Fibroblast of villous mesenchyme (primary cell): ENCODE data around the gene OSBP2. TPM values are rescaled to one million over a fixed set of nuclear protein-coding genes. Genes with fewer than 3 reads are reported as not detected.

ENCODE experiments used
- DNase-seq: peaks from one replicate; pipeline ENCODE4 v3.0.0-alpha.2; 2010; ENCODE audit warnings: low read depth
- H3K4me3 ChIP-seq: 2 replicates; pipeline ENCODE4 v1.5.1; 2011; ENCODE audit warnings: low read depth, mild to moderate bottlenecking, low read length
- CTCF ChIP-seq: IDR thresholded peaks from 2 replicates; pipeline ENCODE4 v1.5.1; 2012; ENCODE audit warnings: low read depth, mild to moderate bottlenecking, low read length; ENCODE audit not compliant: insufficient read depth
- total RNA-seq: library from RNA; depleted of rRNA; stranded (reverse); fragments of >200 nt; gene quantifications from 2 replicates; pipeline ENCODE4 v1.2.3, GENCODE V29; 2012

Gene OSBP2
- total RNA-seq, 1 donor = 0.43 TPM

GRCh38 chr22:30665786-30666185, 28.9 kb upstream of the OSBP2 start:
- no peak for TF ChIP-seq CTCF
- no peak for DNase-seq
- H3K4me3 ChIP-seq = no peak overlapping the region

GRCh38 chr22:30667107-30667493, 27.6 kb upstream of the OSBP2 start:
- no peak for DNase-seq
- H3K4me3 ChIP-seq = peak overlapping the region; percentile 90
- no peak for TF ChIP-seq CTCF

- TF ChIP-seq CTCF = peak; percentile 37
- peak within 1 kb of the TSS; percentile 90 for H3K4me3 ChIP-seq
- DNase-seq = peak; percentile 91
Observed at GRCh38 chr22:30667494-30668385, 26.9 kb upstream of the OSBP2 start, which contains the start of gene DUSP18. DUSP18 (minus strand) TSS chr22:30667875; CDS start chr22:30664003, 3,872 bp downstream.

GRCh38 chr22:30668386-30668710, 26.3 kb upstream of the OSBP2 start:
- peak overlapping the region; percentile 90 for H3K4me3 ChIP-seq
- TF ChIP-seq CTCF = no peak
- DNase-seq = no peak

- DNase-seq = no peak
- no peak overlapping the region for H3K4me3 ChIP-seq
- TF ChIP-seq CTCF = no peak
Observed at GRCh38 chr22:30671071-30671470, 23.6 kb upstream of the OSBP2 start.

- no peak for DNase-seq
- H3K4me3 ChIP-seq = no peak overlapping the region
- TF ChIP-seq CTCF = no peak
Observed at GRCh38 chr22:30673136-30673535, 21.5 kb upstream of the OSBP2 start.
